GM23338 (cell line): ENCODE data around the gene CYP24A1. TPM values are rescaled to one million over a fixed set of nuclear protein-coding genes. Genes with fewer than 3 reads are reported as not detected.

Experiments
- ATAC-seq: fragments of 200-7000 bp; cut with Tn5 transposase; 3 replicates; pipeline ENCODE4 v1.9.1; 2020
- DNase-seq: peaks from one replicate; pipeline ENCODE4 v3.0.0-alpha.2; 2015; ENCODE audit warnings: low spot score
- H2AFZ ChIP-seq: fragments of 200-600 bp; sonication (generic); 2 replicates; pipeline ENCODE4 v1.8.0; 2016; ENCODE audit warnings: antibody characterized with exemption, mild to moderate bottlenecking, moderate library complexity
- H3F3A ChIP-seq: fragments of 200-600 bp; sonication (generic); replicated peaks from 2 replicates; pipeline ENCODE4 v1.8.0; 2017; ENCODE audit warnings: antibody characterized with exemption, mixed run types, low read depth
- H3K27ac ChIP-seq: fragments of 200-600 bp; sonication (generic); 2 replicates; pipeline ENCODE4 v1.6.1; 2016; ENCODE audit warnings: low read depth
- H3K27me3 ChIP-seq: fragments of 200-600 bp; sonication (generic); 2 replicates; pipeline ENCODE4 v1.8.0; 2016; ENCODE audit warnings: mild to moderate bottlenecking, mixed run types, moderate library complexity; ENCODE audit not compliant: insufficient read depth
- H3K36me3 ChIP-seq: fragments of 200-600 bp; sonication (generic); 2 replicates; pipeline ENCODE4 v1.8.0; 2016; ENCODE audit warnings: mild to moderate bottlenecking; ENCODE audit not compliant: insufficient read depth
- H3K4me1 ChIP-seq: fragments of 200-600 bp; sonication (generic); 2 replicates; pipeline ENCODE4 v1.8.0; 2016; ENCODE audit warnings: mild to moderate bottlenecking, moderate library complexity; ENCODE audit not compliant: insufficient read depth
- H3K4me2 ChIP-seq: fragments of 200-600 bp; sonication (generic); 2 replicates; pipeline ENCODE4 v1.7.1; 2017; ENCODE audit warnings: mixed run types
- H3K4me3 ChIP-seq: fragments of 200-600 bp; sonication (generic); 2 replicates; pipeline ENCODE4 v1.6.1; 2016; ENCODE audit warnings: mixed run types
- H3K79me2 ChIP-seq: fragments of 200-600 bp; sonication (generic); replicated peaks from 2 replicates; pipeline ENCODE4 v1.8.0; 2017; ENCODE audit warnings: mild to moderate bottlenecking; ENCODE audit not compliant: insufficient read depth
- H3K9me2 ChIP-seq: fragments of 200-600 bp; sonication (generic); 2 replicates; pipeline ENCODE4 v1.8.0; 2017; ENCODE audit not compliant: insufficient read depth
- H4K20me1 ChIP-seq: fragments of 200-600 bp; sonication (generic); replicated peaks from 2 replicates; pipeline ENCODE4 v1.8.0; 2017; ENCODE audit warnings: mild to moderate bottlenecking; ENCODE audit not compliant: insufficient read depth
- H3K27ac Mint-ChIP-seq: 2 replicates; pipeline ENCODE4 v1.8.0; 2020; ENCODE audit warnings: inconsistent platforms, mild to moderate bottlenecking, moderate library complexity, mixed read lengths
- H3K27me3 Mint-ChIP-seq: 3 replicates; pipeline ENCODE4 v1.8.0; 2022; ENCODE audit warnings: low read depth, mild to moderate bottlenecking, moderate library complexity, mixed read lengths, inconsistent platforms; ENCODE audit not compliant: insufficient read depth, poor library complexity
- H3K36me3 Mint-ChIP-seq: 3 replicates; pipeline ENCODE4 v1.8.0; 2021; ENCODE audit warnings: low read depth, mild to moderate bottlenecking, inconsistent platforms, moderate library complexity, mixed read lengths
- H3K4me1 Mint-ChIP-seq: 3 replicates; pipeline ENCODE4 v1.8.0; 2020; ENCODE audit warnings: mild to moderate bottlenecking, inconsistent platforms, mixed read lengths
- H3K4me3 Mint-ChIP-seq: 3 replicates; pipeline ENCODE4 v1.8.0; 2021; ENCODE audit warnings: moderate library complexity, mild to moderate bottlenecking, inconsistent platforms, mixed read lengths
- H3K9me3 Mint-ChIP-seq: 3 replicates; pipeline ENCODE4 v1.8.0; 2020; ENCODE audit warnings: moderate library complexity, mild to moderate bottlenecking, inconsistent platforms, mixed read lengths
- CREB1 ChIP-seq: fragments of 250-450 bp; sonication (Bioruptor Pico); IDR thresholded peaks from 2 replicates; pipeline ENCODE4 v1.5.0; 2020; ENCODE audit warnings: low read depth, mild to moderate bottlenecking, moderate library complexity
- CTCF ChIP-seq, 2 experiments: fragments of 200-600 bp in 1 of 2; sonication (generic) in 1 of 2; conservative IDR thresholded peaks; 2 replicates each; pipeline versions ENCODE4 v1.5.1 to v1.6.1; 2016 to 2017; ENCODE audit warnings: antibody characterized with exemption in 2 of 2, low read depth in 2 of 2, mild to moderate bottlenecking in 2 of 2, moderate library complexity in 1 of 2
- ETS1 ChIP-seq: IDR thresholded peaks from 2 replicates; pipeline ENCODE4 v1.6.1; 2016; ENCODE audit warnings: antibody characterized with exemption
- EZH2 ChIP-seq: fragments of 200-600 bp; sonication (generic); IDR thresholded peaks from one replicate; pipeline ENCODE4 v1.8.0; 2017; ENCODE audit warnings: antibody characterized with exemption, mild to moderate bottlenecking, low read depth; ENCODE audit not compliant: unreplicated experiment
- EZH2phosphoT487 ChIP-seq: fragments of 200-600 bp; sonication (generic); IDR thresholded peaks from one replicate; pipeline ENCODE4 v1.8.1; 2018; ENCODE audit warnings: antibody characterized with exemption; ENCODE audit not compliant: unreplicated experiment
- JUNB ChIP-seq: IDR thresholded peaks from one replicate; pipeline ENCODE4 v1.6.1; 2016; ENCODE audit warnings: antibody characterized with exemption; ENCODE audit not compliant: unreplicated experiment
- NANOG ChIP-seq: IDR thresholded peaks from 2 replicates; pipeline ENCODE4 v1.6.1; 2016; ENCODE audit warnings: antibody characterized with exemption, borderline replicate concordance
- POLR2AphosphoS5 ChIP-seq: IDR thresholded peaks from 2 replicates; pipeline ENCODE4 v1.6.1; 2016; ENCODE audit warnings: antibody characterized with exemption, low read depth
- REST ChIP-seq: IDR thresholded peaks from one replicate; pipeline ENCODE4 v1.6.1; 2018; ENCODE audit warnings: antibody characterized with exemption; ENCODE audit not compliant: unreplicated experiment
- STAT1 ChIP-seq: IDR thresholded peaks from one replicate; pipeline ENCODE4 v1.6.1; 2016; ENCODE audit warnings: antibody characterized with exemption; ENCODE audit not compliant: unreplicated experiment
- ZNF331 ChIP-seq: fragments of 250-450 bp; sonication (Bioruptor Pico); IDR thresholded peaks from 2 replicates; pipeline ENCODE4 v1.5.0; 2020; ENCODE audit warnings: low read depth, mild to moderate bottlenecking, moderate library complexity
- polyA plus RNA-seq: library from polyadenylated mRNA; unstranded; fragments of >200 nt; fragmentation: Nextera tagmentation; extraction: Ambion mirVana; gene quantifications from 2 replicates; pipeline ENCODE4 v1.2.1, GENCODE V29; 2016
- total RNA-seq: library from RNA; depleted of rRNA; stranded (reverse); fragments of >200 nt; shearing (Covaris generic); gene quantifications from 2 replicates; pipeline ENCODE4 v1.2.3, GENCODE V29; 2014

The CYP24A1 gene
- total and polyA plus RNA-seq, 2 experiments from 2014 or later = 0.10 TPM; not detected in 1

GRCh38 chr20:54119744-54120143 is 54.0 kb downstream of the CYP24A1 start:
- Mint-ChIP-seq H3K36me3 (no peaks in the 10 kb centered on the region), H3K9me3 (no peaks in the 10 kb centered on the region), H3K27ac (no peak overlapping the region), H3K4me3 (no peak overlapping the region), H3K4me1 (peaks cover 19% of the 10 kb centered on the region), H3K27me3 (peaks cover 5% of the 10 kb centered on the region)
- no peaks in the 10 kb centered on the region for H3F3A ChIP-seq
- no peaks in the 10 kb centered on the region for H3K27me3 ChIP-seq
- peaks cover 6% of the 10 kb centered on the region; the same call in 1 of the 2 replicates for H3K4me1 ChIP-seq
- TF ChIP-seq REST = no peak
- no peak for TF ChIP-seq CREB1 (CRISPR knock-in tag)
- TF ChIP-seq EZH2 = no peak
- TF ChIP-seq POLR2AphosphoS5 = no peak
- TF ChIP-seq STAT1 = no peak
- no peak for TF ChIP-seq ZNF331 (CRISPR knock-in tag)
- TF ChIP-seq NANOG = no peak
- TF ChIP-seq ETS1 = no peak
- TF ChIP-seq EZH2phosphoT487 = no peak
- no peak for ATAC-seq
- H2AFZ ChIP-seq = no peak overlapping the region
- no peak overlapping the region for H3K27ac ChIP-seq
- no peaks in the 10 kb centered on the region for H3K79me2 ChIP-seq
- no peak for DNase-seq
- no peaks in the 10 kb centered on the region for H3K9me2 ChIP-seq
- no peak overlapping the region for H3K4me3 ChIP-seq
- H4K20me1 ChIP-seq = no peaks in the 10 kb centered on the region
- no peaks in the 10 kb centered on the region for H3K36me3 ChIP-seq
- H3K4me2 ChIP-seq = no peak overlapping the region

- Histone ChIP-seq H3K36me3 (no peaks in the 10 kb centered on the region), H2AFZ (no peak overlapping the region), H3F3A (no peaks in the 10 kb centered on the region), H3K4me1 (0 out of 2 replicates have a peak, but pooled peaks cover 6% of the 10 kb centered on the region), H3K9me2 (no peaks in the 10 kb centered on the region), H3K79me2 (no peaks in the 10 kb centered on the region), H3K27me3 (no peaks in the 10 kb centered on the region), H3K27ac (no peak overlapping the region), H3K4me3 (no peak overlapping the region), H3K4me2 (no peak overlapping the region), H4K20me1 (no peaks in the 10 kb centered on the region)
- DNase-seq (no peak), ATAC-seq (no peak)
- no peak overlapping the region for H3K4me3 Mint-ChIP-seq
- no peaks in the 10 kb centered on the region for H3K9me3 Mint-ChIP-seq
- H3K27me3 Mint-ChIP-seq = peaks cover 5% of the 10 kb centered on the region
- no peaks in the 10 kb centered on the region for H3K36me3 Mint-ChIP-seq
- peaks cover 13% of the 10 kb centered on the region; the same call in 2 of the 3 replicates for H3K4me1 Mint-ChIP-seq
- H3K27ac Mint-ChIP-seq = no peak overlapping the region
- TF ChIP-seq EZH2phosphoT487 (no peak), REST (no peak), CTCF (conservative IDR thresholded peaks at IDR 0.05; ENCODE audit: low read depth in 2 of 2) (no peak), CREB1 (CRISPR knock-in tag) (no peak), STAT1 (no peak), JUNB (no peak), ZNF331 (CRISPR knock-in tag) (no peak)
These were observed 55.4 kb downstream of the CYP24A1 start for GRCh38 chr20:54118220-54119001.
